ENCODE results near the gene MEIKIN.
"Not testable (repeated sequence)": the region's sequence is repeated elsewhere in the genome, so short reads cannot be mapped to it uniquely, and the experiment has no call there.

Gene MEIKIN

GRCh38 chr5:131855452-131855851 lies 90.0 kb downstream of the MEIKIN start:
- TF ChIP-seq ZNF274 (IDR thresholded peaks at IDR 0.05; ENCODE audit: low read depth, low read length) (no peak), YY1 (IDR thresholded peaks at IDR 0.05; ENCODE audit: insufficient read depth, insufficient read length) (no peak), SUZ12 (IDR thresholded peaks at IDR 0.05; ENCODE audit: extremely low read depth, insufficient read depth, insufficient read length) (no peak)
- H3K4me3 ChIP-seq (ENCODE audit: insufficient read length, low read depth), result no peak overlapping the region
- H3K27me3 ChIP-seq (ENCODE audit: insufficient read depth, insufficient read length), result no peaks in the 10 kb centered on the region
- H3K36me3 ChIP-seq (ENCODE audit: insufficient read depth, insufficient read length, low read length), result no peaks in the 10 kb centered on the region
- no peaks in the 10 kb centered on the region for H3K9me3 ChIP-seq (ENCODE audit: insufficient read depth, low read length)
- no peaks in the 10 kb centered on the region for H3K4me1 ChIP-seq (ENCODE audit: insufficient read depth, insufficient read length)
- DNase-seq (ENCODE audit: low read depth, low spot score), result no peak
- no peak overlapping the region for H3K9ac ChIP-seq (ENCODE audit: insufficient read length, low read depth)

GRCh38 chr5:131854134-131854533 lies 91.3 kb downstream of the MEIKIN start:
- DNase-seq (ENCODE audit: low read depth, low spot score), result no peak
- Histone ChIP-seq H3K4me3 (ENCODE audit: insufficient read length, low read depth) (no peak overlapping the region), H3K36me3 (ENCODE audit: insufficient read depth, insufficient read length, low read length) (no peaks in the 10 kb centered on the region), H3K27me3 (ENCODE audit: insufficient read depth, insufficient read length) (no peaks in the 10 kb centered on the region), H3K9me3 (ENCODE audit: insufficient read depth, low read length) (no peaks in the 10 kb centered on the region), H3K4me1 (ENCODE audit: insufficient read depth, insufficient read length) (no peaks in the 10 kb centered on the region), H3K9ac (ENCODE audit: insufficient read length, low read depth) (no peak overlapping the region)
- TF ChIP-seq ZNF274 (IDR thresholded peaks at IDR 0.05; ENCODE audit: low read depth, low read length), result no peak
- no peak for TF ChIP-seq YY1 (IDR thresholded peaks at IDR 0.05; ENCODE audit: insufficient read depth, insufficient read length)
- no peak for TF ChIP-seq SUZ12 (IDR thresholded peaks at IDR 0.05; ENCODE audit: extremely low read depth, insufficient read depth, insufficient read length)

GRCh38 chr5:131848662-131849061 lies 96.8 kb downstream of the MEIKIN start:
- H3K9me3 ChIP-seq (ENCODE audit: insufficient read depth, low read length), result peaks cover 6% of the 10 kb centered on the region
- TF ChIP-seq YY1 (IDR thresholded peaks at IDR 0.05; ENCODE audit: insufficient read depth, insufficient read length) (no peak), ZNF274 (IDR thresholded peaks at IDR 0.05; ENCODE audit: low read depth, low read length) (no peak), SUZ12 (IDR thresholded peaks at IDR 0.05; ENCODE audit: extremely low read depth, insufficient read depth, insufficient read length) (no peak)

GRCh38 chr5:131846536-131846935 lies 98.9 kb downstream of the MEIKIN start:
- H3K4me3 ChIP-seq (ENCODE audit: insufficient read length, low read depth), result no peak overlapping the region
- TF ChIP-seq ZNF274 (IDR thresholded peaks at IDR 0.05; ENCODE audit: low read depth, low read length) (no peak), YY1 (IDR thresholded peaks at IDR 0.05; ENCODE audit: insufficient read depth, insufficient read length) (no peak), SUZ12 (IDR thresholded peaks at IDR 0.05; ENCODE audit: extremely low read depth, insufficient read depth, insufficient read length) (no peak)
- no peaks in the 10 kb centered on the region for H3K36me3 ChIP-seq (ENCODE audit: insufficient read depth, insufficient read length, low read length)
- no peaks in the 10 kb centered on the region for H3K27me3 ChIP-seq (ENCODE audit: insufficient read depth, insufficient read length)
- peaks cover 20% of the 10 kb centered on the region for H3K9me3 ChIP-seq (ENCODE audit: insufficient read depth, low read length)
- no peaks in the 10 kb centered on the region for H3K4me1 ChIP-seq (ENCODE audit: insufficient read depth, insufficient read length)
- no peak for DNase-seq (ENCODE audit: low read depth, low spot score)
- H3K9ac ChIP-seq (ENCODE audit: insufficient read length, low read depth), result no peak overlapping the region

More at GRCh38 chr5:131848662-131849061, 96.8 kb downstream of the MEIKIN start:
- H3K27me3 ChIP-seq (ENCODE audit: insufficient read depth, insufficient read length), result no peaks in the 10 kb centered on the region
- DNase-seq (ENCODE audit: low read depth, low spot score), result no peak
- no peaks in the 10 kb centered on the region for H3K4me1 ChIP-seq (ENCODE audit: insufficient read depth, insufficient read length)
- H3K9ac ChIP-seq (ENCODE audit: insufficient read length, low read depth), result no peak overlapping the region
- no peaks in the 10 kb centered on the region for H3K36me3 ChIP-seq (ENCODE audit: insufficient read depth, insufficient read length, low read length)
- no peak overlapping the region for H3K4me3 ChIP-seq (ENCODE audit: insufficient read length, low read depth)

- no peak for DNase-seq (ENCODE audit: low read depth, low spot score)
- Histone ChIP-seq H3K9me3 (ENCODE audit: insufficient read depth, low read length) (peaks cover 20% of the 10 kb centered on the region), H3K36me3 (ENCODE audit: insufficient read depth, insufficient read length, low read length) (no peaks in the 10 kb centered on the region), H3K9ac (ENCODE audit: insufficient read length, low read depth) (no peak overlapping the region), H3K27me3 (ENCODE audit: insufficient read depth, insufficient read length) (no peaks in the 10 kb centered on the region), H3K4me1 (ENCODE audit: insufficient read depth, insufficient read length) (no peaks in the 10 kb centered on the region), H3K4me3 (ENCODE audit: insufficient read length, low read depth) (no peak overlapping the region)
- no peak for TF ChIP-seq YY1 (IDR thresholded peaks at IDR 0.05; ENCODE audit: insufficient read depth, insufficient read length)
- TF ChIP-seq SUZ12 (IDR thresholded peaks at IDR 0.05; ENCODE audit: extremely low read depth, insufficient read depth, insufficient read length), result no peak
- TF ChIP-seq ZNF274 (IDR thresholded peaks at IDR 0.05; ENCODE audit: low read depth, low read length), result no peak
Measured at GRCh38 chr5:131845828-131846227, 99.6 kb downstream of the MEIKIN start.

- H3K36me3 ChIP-seq (ENCODE audit: insufficient read depth, insufficient read length, low read length); H3K9ac ChIP-seq (ENCODE audit: insufficient read length, low read depth); DNase-seq (ENCODE audit: low read depth, low spot score); H3K27me3 ChIP-seq (ENCODE audit: insufficient read depth, insufficient read length); H3K4me1 ChIP-seq (ENCODE audit: insufficient read depth, insufficient read length); H3K4me3 ChIP-seq (ENCODE audit: insufficient read length, low read depth): not testable (repeated sequence)
- peaks cover 20% of the 10 kb centered on the region; the same call in 1 of the 2 replicates for H3K9me3 ChIP-seq (ENCODE audit: insufficient read depth, low read length)
Measured at GRCh38 chr5:131842971-131843370, 102.5 kb downstream of the MEIKIN start.

- DNase-seq (ENCODE audit: low read depth, low spot score), result not testable (repeated sequence)
Measured at GRCh38 chr5:131832702-131833101, 112.8 kb downstream of the MEIKIN start.

GRCh38 chr5:131825404-131826013 lies 120.0 kb downstream of the MEIKIN start:
- H3K9me3 ChIP-seq (ENCODE audit: insufficient read depth, low read length), result no peaks in the 10 kb centered on the region
- DNase-seq (ENCODE audit: low read depth, low spot score), result no peak
- H3K9ac ChIP-seq (ENCODE audit: insufficient read length, low read depth), result no peak overlapping the region

More at GRCh38 chr5:131832702-131833101, 112.8 kb downstream of the MEIKIN start:
- H3K36me3 ChIP-seq (ENCODE audit: insufficient read depth, insufficient read length, low read length); H3K9me3 ChIP-seq (ENCODE audit: insufficient read depth, low read length); H3K4me1 ChIP-seq (ENCODE audit: insufficient read depth, insufficient read length); H3K27me3 ChIP-seq (ENCODE audit: insufficient read depth, insufficient read length); H3K9ac ChIP-seq (ENCODE audit: insufficient read length, low read depth); H3K4me3 ChIP-seq (ENCODE audit: insufficient read length, low read depth): not testable (repeated sequence)

More at GRCh38 chr5:131825404-131826013, 120.0 kb downstream of the MEIKIN start:
- Histone ChIP-seq H3K36me3 (ENCODE audit: insufficient read depth, insufficient read length, low read length) (no peaks in the 10 kb centered on the region), H3K4me3 (ENCODE audit: insufficient read length, low read depth) (no peak overlapping the region), H3K27me3 (ENCODE audit: insufficient read depth, insufficient read length) (no peaks in the 10 kb centered on the region), H3K4me1 (ENCODE audit: insufficient read depth, insufficient read length) (no peaks in the 10 kb centered on the region)
- no peak for TF ChIP-seq YY1 (IDR thresholded peaks at IDR 0.05; ENCODE audit: insufficient read depth, insufficient read length)
- TF ChIP-seq ZNF274 (IDR thresholded peaks at IDR 0.05; ENCODE audit: low read depth, low read length), result no peak
- TF ChIP-seq SUZ12 (IDR thresholded peaks at IDR 0.05; ENCODE audit: extremely low read depth, insufficient read depth, insufficient read length), result no peak

All from NT2/D1 (cell line).